Measurements from ENCODE around the gene RDH16.
"Not testable (repeated sequence)": the region's sequence is repeated elsewhere in the genome, so short reads cannot be mapped to it uniquely, and the experiment has no call there.

The RDH16 gene

GRCh38 chr12:56916296-56916995 lies 41.0 kb downstream of the RDH16 start:
- DNase-seq: no peak

GRCh38 chr12:56914724-56915123 lies 42.7 kb downstream of the RDH16 start:
- DNase-seq: no peak

GRCh38 chr12:56914256-56914655 lies 43.2 kb downstream of the RDH16 start:
- DNase-seq: no peak

- DNase-seq: not testable (repeated sequence)
Observed at GRCh38 chr12:56909403-56909802, 48.0 kb downstream of the RDH16 start.

GRCh38 chr12:56908136-56908535 lies 49.3 kb downstream of the RDH16 start:
- DNase-seq: no peak

GRCh38 chr12:56905852-56906251 lies 51.6 kb downstream of the RDH16 start:
- DNase-seq: no peak

- no peak for DNase-seq
Observed at GRCh38 chr12:56903374-56903773, 54.0 kb downstream of the RDH16 start.

Data from NCI-H1694 treated with DMSO at 0.1 percent for 48 hours (cell line).